ENCODE data around the gene OR1L6. TPM values are rescaled to one million over a fixed set of nuclear protein-coding genes. Genes with fewer than 3 reads are reported as not detected.

OR1L6 gene
- total RNA-seq, 1 donor from 2014 or later, result not detected

Other genes starting within 250 kb of the OR1L6 start
- not detected in 2 replicates for gene OR1J2, start 231.5 kb upstream of the OR1L6 start, total RNA-seq
- not detected in 2 replicates for gene OR1J4, start 223.2 kb upstream of the OR1L6 start, total RNA-seq
- gene OR1N1, start 215.0 kb upstream of the OR1L6 start, total RNA-seq, result not detected in 2 replicates
- gene OR1N2, start 189.2 kb upstream of the OR1L6 start, total RNA-seq, result not detected in 2 replicates
- 0.23 TPM in 1 of 2 replicates, not detected in the other for gene OR1L8, start 158.9 kb upstream of the OR1L6 start, total RNA-seq
- not detected in 2 replicates for gene OR1Q1, start 127.6 kb upstream of the OR1L6 start, total RNA-seq
- gene OR1B1, start 84.7 kb upstream of the OR1L6 start, total RNA-seq, result 0.17 TPM in 1 of 2 replicates, not detected in the other
- not detected in 2 replicates for gene OR1L1, start 80.6 kb upstream of the OR1L6 start, total RNA-seq
- not detected in 2 replicates for gene OR1L3, start 67.2 kb upstream of the OR1L6 start, total RNA-seq
- gene OR1L4, start 18.3 kb upstream of the OR1L6 start, total RNA-seq, result not detected in 2 replicates
- gene OR5C1, start 46.6 kb downstream of the OR1L6 start, total RNA-seq, result not detected in 2 replicates
- gene OR1K1, start 57.8 kb downstream of the OR1L6 start, total RNA-seq, result not detected in 2 replicates
- gene PDCL, start 86.3 kb downstream of the OR1L6 start, total RNA-seq, result 87.4 and 118 TPM in 2 replicates
- gene RC3H2, start 163.1 kb downstream of the OR1L6 start, total RNA-seq, result 88.0 and 114 TPM in 2 replicates
- gene ZBTB6, start 171.0 kb downstream of the OR1L6 start, total RNA-seq, result 14.5 and 14.6 TPM in 2 replicates
- 4.4 and 5.7 TPM in 2 replicates for gene ZBTB26, start 189.2 kb downstream of the OR1L6 start, total RNA-seq
- 55.8 and 62.4 TPM in 2 replicates for gene RABGAP1, start 198.7 kb downstream of the OR1L6 start, total RNA-seq